Activated CD4-positive, CD25-positive, alpha-beta regulatory T cell (primary cell): ENCODE measurements around the gene CNTN2.

Experiments used
- DNase-seq, 4 experiments: peaks; one replicate each; lab custom pipeline; 2025; lab: John Stamatoyannopoulos, UW

The CNTN2 gene

DNA sequence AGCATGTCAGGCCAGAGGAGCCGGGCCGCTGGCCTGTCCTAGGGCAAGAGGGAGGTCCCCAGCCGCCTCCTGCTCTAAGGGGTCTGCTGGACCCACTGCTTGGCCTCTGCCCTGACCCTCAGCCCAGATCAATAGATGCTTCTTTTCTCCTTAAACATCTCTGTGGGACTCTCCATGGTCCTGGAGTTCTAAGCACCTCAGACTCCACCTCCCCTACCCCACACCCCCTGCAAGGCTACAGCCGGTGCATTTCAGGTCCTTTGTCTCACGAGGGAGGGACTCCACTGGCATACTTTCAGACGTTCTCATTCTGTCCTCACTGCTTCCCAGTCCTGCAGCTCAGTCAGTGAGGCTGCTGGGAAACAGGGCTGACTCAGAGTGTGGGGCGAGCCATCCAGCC, 11.0 kb downstream of the CNTN2 start:
- no peak for DNase-seq

DNA sequence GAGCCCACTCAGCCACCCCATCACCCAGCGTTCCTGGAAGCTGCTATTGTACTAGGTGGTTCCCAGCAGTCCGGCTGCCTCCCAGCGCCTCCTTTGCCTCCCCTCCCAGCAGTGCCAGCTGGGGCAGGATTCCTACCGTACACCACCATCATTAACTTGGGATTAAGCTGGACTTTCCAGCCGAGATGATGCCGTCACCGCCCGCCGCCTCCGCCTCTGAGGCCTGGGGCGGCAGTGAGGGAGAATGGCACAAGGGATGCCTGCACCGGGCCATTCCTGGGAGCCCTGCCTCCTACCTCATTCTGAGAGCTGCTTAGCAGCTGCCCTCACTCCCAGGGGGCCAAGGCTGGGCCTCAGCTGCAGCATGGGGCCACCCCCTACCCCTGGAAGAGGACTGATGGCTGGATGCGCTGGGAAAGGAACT, 13.2 kb downstream of the CNTN2 start:
- no peak for DNase-seq

DNA sequence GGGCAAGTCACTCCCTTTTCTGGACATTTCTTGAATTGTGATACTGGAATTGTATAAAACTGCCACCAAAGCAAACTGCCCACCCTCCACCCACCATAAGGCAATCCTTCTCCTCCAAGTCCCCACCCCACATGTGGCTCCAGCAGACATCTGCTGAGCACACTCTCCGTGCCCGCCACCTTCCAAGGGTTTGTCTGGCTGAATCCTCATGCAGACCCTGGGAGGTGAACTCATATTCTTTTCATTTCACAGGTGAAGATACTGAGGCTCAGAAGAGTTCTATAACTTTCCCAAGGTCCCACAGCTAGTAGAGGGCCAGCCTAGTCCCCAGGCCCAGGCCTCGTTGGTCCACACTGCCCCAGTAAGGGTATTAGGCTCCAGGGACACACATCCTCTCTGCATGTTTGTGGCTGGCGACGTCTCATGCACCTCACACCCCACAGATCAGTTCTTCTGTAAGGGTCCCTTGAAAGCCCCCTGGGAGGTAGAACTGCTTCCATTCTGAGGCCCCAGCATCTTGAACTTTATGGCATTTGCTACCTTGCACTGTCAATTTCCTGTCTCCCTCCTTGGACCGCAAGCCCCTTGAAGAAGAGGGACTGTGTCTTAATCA, 14.1 kb downstream of the CNTN2 start:
- no peak for DNase-seq

DNA sequence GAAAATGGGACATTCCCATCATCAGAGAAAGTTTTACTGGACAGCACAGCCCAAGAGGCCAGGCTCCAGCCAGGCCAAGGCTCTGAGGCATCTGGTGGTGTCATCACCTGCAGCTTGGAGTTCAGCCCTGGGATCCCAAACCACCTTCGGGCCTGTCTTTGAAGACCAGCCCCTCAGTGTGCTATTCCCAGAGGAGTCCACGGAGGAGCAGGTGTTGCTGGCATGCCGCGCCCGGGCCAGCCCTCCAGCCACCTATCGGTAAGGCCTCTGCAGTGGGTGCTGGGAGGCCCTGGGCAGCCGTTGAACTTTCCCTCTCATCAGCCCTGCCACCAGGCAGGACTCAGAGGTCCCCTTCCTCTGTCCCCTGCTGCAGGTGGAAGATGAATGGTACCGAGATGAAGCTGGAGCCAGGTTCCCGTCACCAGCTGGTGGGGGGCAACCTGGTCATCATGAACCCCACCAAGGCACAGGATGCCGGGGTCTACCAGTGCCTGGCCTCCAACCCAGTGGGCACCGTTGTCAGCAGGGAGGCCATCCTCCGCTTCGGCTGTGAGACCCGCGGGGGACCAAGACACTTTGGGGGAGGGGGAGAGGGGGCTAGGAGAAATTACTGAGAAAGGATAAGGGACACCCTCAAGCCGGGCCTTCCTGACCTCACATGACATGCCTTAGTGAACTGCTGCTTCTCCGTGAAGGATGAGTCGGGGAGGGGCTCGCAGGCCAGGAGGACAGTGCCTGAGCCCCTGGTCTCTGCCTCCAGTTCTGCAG, 15.0 kb downstream of the CNTN2 start:
- DNase-seq, result no peak

DNA sequence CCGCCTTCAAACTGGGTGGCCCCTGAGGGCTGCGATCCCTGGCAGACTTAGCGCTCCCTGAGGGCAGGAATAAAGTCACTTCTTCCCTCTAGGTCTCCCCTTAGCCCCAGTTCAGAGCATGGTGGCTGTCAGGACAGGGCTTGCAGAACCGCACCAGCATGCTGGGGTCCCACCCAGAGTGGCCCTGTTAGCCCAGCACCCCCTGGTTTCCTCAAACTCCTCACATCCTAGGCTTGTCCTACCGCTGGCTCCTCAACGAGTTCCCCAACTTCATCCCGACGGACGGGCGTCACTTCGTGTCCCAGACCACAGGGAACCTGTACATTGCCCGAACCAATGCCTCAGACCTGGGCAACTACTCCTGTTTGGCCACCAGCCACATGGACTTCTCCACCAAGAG, 15.8 kb downstream of the CNTN2 start:
- no peak for DNase-seq

DNA sequence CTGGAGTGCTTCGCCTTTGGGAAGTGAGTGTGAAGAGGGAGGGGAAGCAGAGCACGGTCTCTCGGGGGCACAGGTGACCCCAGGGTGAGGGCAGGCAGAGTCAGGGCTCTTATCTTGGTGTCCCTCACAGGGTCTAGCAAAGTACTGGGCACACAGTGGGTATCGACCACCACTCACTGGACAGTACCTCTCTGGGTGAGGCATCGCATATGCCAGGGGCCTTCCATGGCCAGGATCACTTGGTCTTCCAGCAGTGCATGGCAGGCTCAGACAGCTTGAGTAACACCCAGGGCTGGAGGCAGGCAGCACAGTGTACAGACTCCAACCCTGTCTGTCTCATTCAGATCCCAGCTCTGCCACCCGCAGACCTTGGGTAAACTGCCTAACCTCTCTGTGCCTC, 16.6 kb downstream of the CNTN2 start:
- DNase-seq, result no peak

DNA sequence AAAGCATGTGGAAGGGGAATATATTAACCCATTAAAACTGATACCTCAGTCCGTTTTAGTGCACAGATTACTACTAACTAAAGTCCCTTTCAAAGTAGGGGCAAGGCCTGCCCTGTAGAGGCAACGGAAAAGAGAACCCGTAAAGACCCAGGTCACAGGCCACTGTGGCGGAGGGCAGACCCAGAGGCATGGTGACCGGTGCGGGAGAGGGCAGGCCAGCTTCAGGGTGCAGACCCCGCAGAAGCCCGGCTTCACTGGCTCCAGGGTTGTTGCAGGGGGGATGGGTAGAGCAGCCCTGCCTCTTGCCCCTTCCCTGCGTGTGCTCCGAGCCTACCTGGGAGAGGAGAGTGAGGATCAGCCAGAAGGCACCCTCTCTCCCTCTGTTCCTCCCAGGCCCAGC, 17.7 kb downstream of the CNTN2 start:
- DNase-seq, result no peak

DNA sequence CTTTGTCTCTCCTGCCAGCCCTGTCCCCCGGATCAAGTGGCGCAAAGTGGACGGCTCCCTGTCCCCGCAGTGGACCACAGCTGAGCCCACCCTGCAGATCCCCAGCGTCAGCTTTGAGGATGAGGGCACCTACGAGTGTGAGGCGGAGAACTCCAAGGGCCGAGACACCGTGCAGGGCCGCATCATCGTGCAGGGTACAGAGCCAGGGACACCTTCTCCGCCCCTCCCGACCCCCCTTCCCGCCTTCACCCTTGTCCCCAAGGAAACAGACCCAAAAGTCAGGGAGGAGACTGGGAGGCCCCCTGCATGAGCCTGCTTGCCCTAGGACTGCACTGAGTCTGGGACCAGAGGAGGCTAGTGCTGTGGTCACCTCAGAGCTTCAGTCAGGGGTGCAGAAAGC, 18.2 kb downstream of the CNTN2 start:
- DNase-seq, result no peak

DNA sequence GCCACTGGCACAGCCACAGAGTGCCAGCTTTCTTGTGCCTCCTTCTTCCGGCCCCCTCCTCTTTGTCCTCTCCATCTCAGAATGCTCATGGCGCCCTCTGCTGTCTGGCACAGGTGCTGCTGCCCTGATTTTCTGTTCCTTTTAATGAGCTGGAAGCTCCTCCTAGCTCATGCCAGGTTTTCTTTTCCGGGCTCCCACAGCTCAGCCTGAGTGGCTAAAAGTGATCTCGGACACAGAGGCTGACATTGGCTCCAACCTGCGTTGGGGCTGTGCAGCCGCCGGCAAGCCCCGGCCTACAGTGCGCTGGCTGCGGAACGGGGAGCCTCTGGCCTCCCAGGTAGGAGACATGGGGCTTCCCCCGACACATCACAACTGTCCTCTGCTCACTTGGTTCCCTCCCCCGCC, 18.7 kb downstream of the CNTN2 start:
- peak; percentile 36 to 58 (median 42) for DNase-seq

DNA sequence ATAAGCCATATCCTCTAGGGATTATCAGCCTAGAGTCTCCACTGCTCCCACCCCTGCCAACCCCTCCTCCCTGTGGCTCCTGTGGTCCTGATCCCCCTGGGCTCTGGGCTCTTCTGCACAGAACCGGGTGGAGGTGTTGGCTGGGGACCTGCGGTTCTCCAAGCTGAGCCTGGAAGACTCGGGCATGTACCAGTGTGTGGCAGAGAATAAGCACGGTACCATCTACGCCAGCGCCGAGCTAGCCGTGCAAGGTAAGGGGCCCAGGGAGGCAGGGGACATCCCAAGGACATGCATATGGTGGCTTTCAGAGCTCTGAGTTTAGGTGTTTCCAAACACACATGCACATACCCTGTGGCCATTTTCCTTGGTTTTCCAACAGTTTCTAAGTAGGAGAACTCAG, 19.3 kb downstream of the CNTN2 start:
- no peak for DNase-seq

DNA sequence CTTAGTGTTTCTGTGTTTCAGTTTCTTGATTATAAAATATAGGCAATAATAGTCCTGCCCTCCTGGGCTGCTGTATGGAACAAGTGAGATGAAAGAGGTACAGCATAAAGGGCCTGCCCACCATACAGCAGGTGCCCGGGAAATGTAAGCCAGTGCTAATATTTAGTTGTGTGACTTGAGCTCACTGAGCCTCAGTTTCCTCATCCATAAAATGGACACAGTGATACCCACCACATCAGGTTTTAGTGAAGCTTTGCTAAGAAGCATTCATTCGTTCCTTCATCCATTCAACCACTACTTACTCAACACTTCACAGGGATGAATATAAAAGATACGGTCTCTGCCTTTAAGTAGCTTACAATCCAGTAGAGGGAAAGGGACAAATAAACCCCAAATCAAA, 19.9 kb downstream of the CNTN2 start:
- no peak for DNase-seq

DNA sequence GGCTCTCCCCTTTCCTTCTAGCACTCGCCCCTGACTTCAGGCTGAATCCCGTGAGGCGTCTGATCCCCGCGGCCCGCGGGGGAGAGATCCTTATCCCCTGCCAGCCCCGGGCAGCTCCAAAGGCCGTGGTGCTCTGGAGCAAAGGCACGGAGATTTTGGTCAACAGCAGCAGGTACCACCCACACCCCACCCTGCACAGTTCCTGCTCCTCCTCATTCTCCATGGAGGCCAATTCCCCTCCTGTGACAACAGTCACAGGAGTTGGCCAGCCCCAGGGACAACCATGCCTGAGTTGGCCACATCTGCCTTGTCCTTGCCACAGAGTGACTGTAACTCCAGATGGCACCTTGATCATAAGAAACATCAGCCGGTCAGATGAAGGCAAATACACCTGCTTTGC, 21.3 kb downstream of the CNTN2 start:
- no peak for DNase-seq

DNA sequence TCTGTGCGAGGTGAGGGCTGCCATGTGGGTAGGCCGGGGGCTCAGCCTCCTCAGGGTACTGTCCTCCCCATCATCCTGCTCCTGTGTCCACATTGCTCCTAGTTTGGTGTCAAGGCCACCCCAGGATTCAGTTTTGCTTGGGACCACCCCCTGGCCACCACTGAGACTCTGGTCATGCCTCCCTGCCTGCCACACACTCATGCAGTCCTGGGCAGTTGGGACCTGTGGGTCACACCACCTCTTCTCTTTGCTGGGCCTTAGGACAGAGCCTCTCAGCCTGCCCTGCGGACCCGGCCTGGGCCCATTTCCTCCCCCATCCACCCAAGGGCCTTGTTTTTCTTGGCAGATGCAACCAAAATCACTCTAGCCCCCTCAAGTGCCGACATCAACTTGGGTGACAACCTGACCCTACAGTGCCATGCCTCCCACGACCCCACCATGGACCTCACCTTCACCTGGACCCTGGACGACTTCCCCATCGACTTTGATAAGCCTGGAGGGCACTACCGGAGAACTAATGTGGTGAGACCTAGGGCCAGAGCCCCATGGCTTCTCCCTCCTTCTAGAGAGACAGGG, 21.8 kb downstream of the CNTN2 start:
- DNase-seq, result no peak

DNA sequence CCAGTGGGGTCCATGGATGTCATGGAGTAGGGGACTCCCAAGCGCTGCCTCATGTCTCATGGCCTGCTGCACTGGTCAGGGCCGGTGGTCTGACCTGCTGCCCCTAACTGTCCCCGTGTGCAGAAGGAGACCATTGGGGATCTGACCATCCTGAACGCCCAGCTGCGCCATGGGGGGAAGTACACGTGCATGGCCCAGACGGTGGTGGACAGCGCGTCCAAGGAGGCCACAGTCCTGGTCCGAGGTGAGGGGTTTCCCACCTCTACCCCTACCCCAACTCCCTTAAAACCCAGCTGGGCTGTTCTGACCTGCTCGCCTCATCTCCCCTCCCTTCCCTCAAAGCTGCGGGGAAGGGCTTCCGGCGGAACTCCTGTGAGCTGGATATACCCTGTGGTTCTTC, 22.7 kb downstream of the CNTN2 start:
- DNase-seq, result no peak

DNA sequence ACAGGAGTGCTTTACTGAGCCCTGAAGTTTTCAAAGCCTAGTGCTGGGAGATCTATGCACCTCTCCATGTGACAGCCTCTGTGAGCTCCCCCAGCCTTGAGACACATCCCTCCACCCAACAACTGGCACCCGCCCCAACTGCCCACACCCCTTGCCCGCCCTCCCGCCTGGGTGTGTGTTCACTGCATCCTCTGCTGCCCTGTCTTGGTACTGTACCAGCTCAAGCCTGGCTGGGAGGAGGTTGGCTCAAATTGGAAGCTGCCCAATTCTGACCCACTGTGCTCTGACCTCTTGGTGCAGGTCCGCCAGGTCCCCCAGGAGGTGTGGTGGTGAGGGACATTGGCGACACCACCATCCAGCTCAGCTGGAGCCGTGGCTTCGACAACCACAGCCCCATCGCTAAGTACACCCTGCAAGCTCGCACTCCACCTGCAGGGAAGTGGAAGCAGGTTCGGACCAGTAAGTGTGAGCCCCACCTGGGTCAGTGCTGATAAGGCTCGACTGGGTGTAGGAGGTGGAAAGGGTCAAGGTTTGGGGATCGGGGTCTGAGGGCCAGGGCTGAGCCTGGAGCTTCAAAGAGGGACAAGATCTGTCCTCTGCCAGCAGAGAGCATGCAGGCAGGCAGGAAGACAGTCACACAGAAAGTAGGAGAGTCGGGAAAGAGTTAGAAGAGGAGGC, 23.3 kb downstream of the CNTN2 start:
- no peak for DNase-seq

DNA sequence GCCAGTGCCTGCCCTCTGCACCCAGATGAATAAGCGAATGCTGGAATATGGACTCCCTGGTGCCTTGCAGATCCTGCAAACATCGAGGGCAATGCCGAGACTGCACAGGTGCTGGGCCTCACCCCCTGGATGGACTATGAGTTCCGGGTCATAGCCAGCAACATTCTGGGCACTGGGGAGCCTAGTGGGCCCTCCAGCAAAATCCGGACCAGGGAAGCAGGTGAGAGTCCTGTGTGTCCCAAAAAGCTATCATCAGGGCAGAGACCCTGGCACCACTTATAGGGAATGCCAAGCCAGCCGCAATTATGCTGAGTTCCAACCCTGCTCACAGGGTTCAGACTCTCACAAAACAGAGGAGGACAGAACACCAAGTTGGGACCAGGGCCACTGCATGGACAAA, 24.0 kb downstream of the CNTN2 start:
- no peak for DNase-seq

DNA sequence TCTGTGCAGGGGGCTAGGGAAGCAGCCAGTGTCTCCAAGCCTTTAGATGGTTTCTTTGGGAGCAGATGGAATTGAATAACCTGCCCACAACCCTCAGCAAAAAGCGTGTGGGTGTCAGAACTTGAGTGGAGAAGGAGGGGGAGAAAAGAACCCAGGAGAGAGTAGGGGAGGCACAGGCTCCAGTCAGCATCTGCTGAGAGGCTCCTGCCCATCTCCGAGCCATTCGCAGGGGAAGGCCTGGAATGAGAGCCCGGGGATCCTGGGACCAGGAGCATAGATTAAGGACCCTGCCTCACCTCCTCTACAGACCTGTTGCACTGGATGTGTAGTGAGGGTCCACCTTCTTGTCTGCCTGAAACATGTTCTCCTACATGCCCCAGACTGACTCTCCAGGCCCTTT, 25.0 kb downstream of the CNTN2 start:
- no peak for DNase-seq

DNA sequence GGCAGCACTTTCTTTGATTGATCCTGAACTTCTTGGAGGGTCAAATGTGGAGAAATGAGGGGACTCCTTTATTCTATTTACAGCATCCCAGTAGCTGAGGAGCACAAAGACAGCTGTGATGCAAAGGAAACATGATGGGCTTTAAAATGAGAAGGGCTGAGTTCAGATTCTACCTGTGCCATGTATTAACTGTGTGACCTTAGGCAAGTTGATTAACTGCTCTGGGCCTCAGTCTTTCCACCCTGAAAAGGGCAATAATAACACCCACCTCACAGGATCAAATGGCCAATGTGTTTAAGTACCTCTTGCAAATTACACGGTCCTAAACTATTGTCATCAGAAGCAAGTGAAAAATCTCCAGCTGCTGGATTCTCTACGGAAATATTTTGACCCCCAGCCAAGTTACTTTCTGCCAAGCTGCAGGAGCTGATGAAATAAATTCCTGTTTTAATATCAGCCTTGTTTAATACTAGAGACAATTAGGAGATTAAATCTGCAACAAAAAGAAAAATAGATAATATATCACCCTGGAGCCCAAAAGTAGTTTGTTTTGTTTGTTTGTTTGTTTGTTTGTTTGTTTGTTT, 25.5 kb downstream of the CNTN2 start:
- no peak for DNase-seq

DNA sequence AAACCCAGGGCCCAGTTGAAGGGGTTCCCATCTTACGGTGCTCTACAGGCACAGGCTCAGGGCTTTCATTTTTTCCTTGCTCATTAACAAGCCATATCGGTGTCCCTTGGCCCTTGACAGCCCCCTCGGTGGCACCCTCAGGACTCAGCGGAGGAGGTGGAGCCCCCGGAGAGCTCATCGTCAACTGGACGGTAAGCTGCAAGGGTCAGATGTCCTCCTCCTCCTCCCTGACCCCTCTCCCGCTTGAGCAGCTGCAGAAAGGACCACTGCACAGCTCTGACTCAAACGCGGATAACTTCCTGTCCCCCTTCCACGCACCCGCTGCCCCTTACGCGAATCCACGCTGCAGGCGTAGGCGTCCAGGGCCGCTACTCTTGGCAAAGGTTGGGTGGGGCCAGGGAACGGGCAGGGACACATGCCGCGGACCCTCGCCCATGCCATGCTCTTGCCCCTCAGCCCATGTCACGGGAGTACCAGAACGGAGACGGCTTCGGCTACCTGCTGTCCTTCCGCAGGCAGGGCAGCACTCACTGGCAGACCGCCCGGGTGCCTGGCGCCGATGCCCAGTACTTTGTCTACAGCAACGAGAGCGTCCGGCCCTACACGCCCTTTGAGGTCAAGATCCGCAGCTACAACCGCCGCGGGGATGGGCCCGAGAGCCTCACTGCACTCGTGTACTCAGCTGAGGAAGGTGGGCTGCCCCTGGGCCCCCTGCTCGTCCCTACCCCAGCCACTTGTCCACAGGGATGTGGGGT, 26.5 kb downstream of the CNTN2 start:
- DNase-seq, result no peak

DNA sequence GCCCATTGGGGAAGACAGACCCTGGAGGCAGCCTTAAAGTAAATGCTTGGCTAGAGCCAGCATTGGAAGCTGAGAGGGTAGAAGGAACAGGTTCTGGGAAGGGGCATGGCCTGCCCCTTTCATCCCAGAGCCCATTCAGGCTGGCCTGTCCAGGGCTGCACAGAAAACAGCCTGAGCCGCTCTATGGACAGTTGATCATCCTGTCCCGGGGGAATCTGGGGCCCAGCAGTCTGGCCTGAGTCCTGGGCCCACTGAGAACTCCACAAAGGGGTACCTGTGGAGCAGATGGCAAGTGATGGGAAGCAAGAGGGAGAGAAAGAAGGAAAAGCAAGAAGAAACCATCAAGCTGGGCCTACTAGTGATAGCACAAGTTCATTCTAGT, 28.0 kb downstream of the CNTN2 start:
- no peak for DNase-seq

DNA sequence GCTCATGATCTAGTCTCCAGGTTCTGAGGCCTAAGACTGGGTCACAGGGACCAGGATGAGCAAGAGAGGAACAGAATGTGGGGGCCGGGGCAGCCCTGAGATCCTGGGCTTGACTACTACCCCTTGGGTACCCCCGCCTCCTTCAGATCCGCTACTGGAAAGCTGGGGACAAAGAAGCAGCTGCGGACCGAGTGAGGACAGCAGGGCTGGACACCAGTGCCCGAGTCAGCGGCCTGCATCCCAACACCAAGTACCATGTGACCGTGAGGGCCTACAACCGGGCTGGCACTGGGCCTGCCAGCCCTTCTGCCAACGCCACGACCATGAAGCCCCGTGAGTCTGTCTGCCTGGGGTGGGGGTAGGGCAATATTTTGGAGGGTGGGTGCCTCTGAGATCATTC, 28.8 kb downstream of the CNTN2 start:
- DNase-seq, result no peak

DNA sequence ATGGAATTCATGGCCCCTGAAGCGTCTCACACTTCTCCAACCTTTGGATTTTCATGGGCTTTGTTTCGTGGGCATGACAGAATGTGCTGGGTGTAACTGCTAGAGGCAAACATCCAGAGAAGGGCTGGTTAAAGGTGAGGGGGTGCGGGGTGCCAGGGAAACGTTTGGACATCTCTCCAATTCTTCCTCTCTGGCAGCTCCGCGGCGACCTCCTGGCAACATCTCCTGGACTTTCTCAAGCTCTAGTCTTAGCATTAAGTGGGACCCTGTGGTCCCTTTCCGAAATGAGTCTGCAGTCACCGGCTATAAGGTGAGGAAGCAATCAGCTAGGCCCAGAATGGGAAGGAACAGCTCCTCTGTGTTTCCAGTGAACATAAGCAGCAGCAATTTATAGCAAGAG, 29.3 kb downstream of the CNTN2 start:
- no peak for DNase-seq
